Activated CD4-positive, alpha-beta T cell treated with anti-CD3 and anti-CD28 coated beads, Interleukin-2, amount 50 U/mL, for 48 hours (primary cell): Measurements from ENCODE around the gene IL12RB2.

ENCODE experiments used
- DNase-seq, 2 experiments: peaks; one replicate each; pipeline ENCODE4 v3.0.0-alpha.2; 2020

IL12RB2 gene

GRCh38 chr1:67313934-67314671 is 6.4 kb downstream of the IL12RB2 start:
- DNase-seq, result no peak

GRCh38 chr1:67314696-67315095 is 7.0 kb downstream of the IL12RB2 start:
- no peak for DNase-seq

GRCh38 chr1:67316180-67316902 is 8.7 kb downstream of the IL12RB2 start:
- no peak for DNase-seq

GRCh38 chr1:67316918-67317317 is 9.2 kb downstream of the IL12RB2 start:
- DNase-seq, result no peak

- no peak for DNase-seq
Measured at GRCh38 chr1:67317803-67318202, 10.1 kb downstream of the IL12RB2 start.

GRCh38 chr1:67322442-67322841 is 14.8 kb downstream of the IL12RB2 start:
- no peak for DNase-seq

GRCh38 chr1:67323087-67323486 is 15.4 kb downstream of the IL12RB2 start:
- no peak for DNase-seq

- no peak for DNase-seq
Measured at GRCh38 chr1:67324068-67324467, 16.4 kb downstream of the IL12RB2 start.

GRCh38 chr1:67327864-67328466 is 20.3 kb downstream of the IL12RB2 start:
- DNase-seq, result no peak

GRCh38 chr1:67332653-67333529 is 25.2 kb downstream of the IL12RB2 start:
- DNase-seq, result no peak

- no peak for DNase-seq
Measured at GRCh38 chr1:67333603-67334002, 25.9 kb downstream of the IL12RB2 start.

- no peak for DNase-seq
Measured at GRCh38 chr1:67335411-67335810, 27.7 kb downstream of the IL12RB2 start.

- DNase-seq, result no peak
Measured at GRCh38 chr1:67336157-67336556, 28.5 kb downstream of the IL12RB2 start.

GRCh38 chr1:67336783-67337182 is 29.1 kb downstream of the IL12RB2 start:
- DNase-seq, result peak; percentile 33 to 46

- peak; percentile 24 to 27 for DNase-seq
Measured at GRCh38 chr1:67338642-67339041, 31.0 kb downstream of the IL12RB2 start.

- DNase-seq, result peak; percentile 33 to 51
Measured at GRCh38 chr1:67339623-67340343, 32.1 kb downstream of the IL12RB2 start.

- DNase-seq, result peak; percentile 44 to 54
Measured at GRCh38 chr1:67342076-67342890, 34.6 kb downstream of the IL12RB2 start.

GRCh38 chr1:67345556-67345955 is 37.9 kb downstream of the IL12RB2 start:
- DNase-seq, result no peak

- no peak for DNase-seq
Measured at GRCh38 chr1:67346982-67347381, 39.3 kb downstream of the IL12RB2 start.

- no peak for DNase-seq
Measured at GRCh38 chr1:67347688-67348472, 40.2 kb downstream of the IL12RB2 start.
